MM.1S (cell line): ENCODE data around the gene OBSCN.

ENCODE experiments used
- DNase-seq: peaks from one replicate; pipeline ENCODE4 v3.0.0-alpha.2; 2015
- H2AFZ ChIP-seq: fragments of 300-600 bp; sonication (generic); 2 replicates; pipeline ENCODE4 v1.6.0; 2016; ENCODE audit warnings: antibody characterized with exemption, low read length
- H3F3A ChIP-seq: fragments of 300-600 bp; sonication (generic); 2 replicates; pipeline ENCODE4 v1.6.1; 2016; ENCODE audit warnings: mild to moderate bottlenecking, antibody characterized with exemption, low read length, moderate library complexity, mixed read lengths; ENCODE audit not compliant: insufficient read depth
- H3K27ac ChIP-seq: fragments of 300-600 bp; sonication (generic); 2 replicates; pipeline ENCODE4 v1.5.1; 2016; ENCODE audit warnings: mild to moderate bottlenecking, low read length
- H3K27me3 ChIP-seq: fragments of 300-600 bp; sonication (generic); replicated peaks from 2 replicates; pipeline ENCODE4 v1.6.0; 2016; ENCODE audit warnings: low read length; ENCODE audit not compliant: insufficient read depth
- H3K36me3 ChIP-seq: fragments of 300-600 bp; sonication (generic); replicated peaks from 2 replicates; pipeline ENCODE4 v1.6.1; 2016; ENCODE audit warnings: mild to moderate bottlenecking, low read length, mixed read lengths; ENCODE audit not compliant: insufficient read depth
- H3K4me1 ChIP-seq: fragments of 300-600 bp; sonication (generic); 2 replicates; pipeline ENCODE4 v1.6.1; 2016; ENCODE audit warnings: low read length, mixed read lengths
- H3K4me2 ChIP-seq: fragments of 300-600 bp; sonication (generic); 2 replicates; pipeline ENCODE4 v1.6.0; 2016; ENCODE audit warnings: low read depth, low read length
- H3K4me3 ChIP-seq: fragments of 300-600 bp; sonication (generic); 2 replicates; pipeline ENCODE4 v1.5.1; 2016; ENCODE audit warnings: low read length, mixed read lengths
- H3K79me2 ChIP-seq: fragments of 300-600 bp; sonication (generic); 2 replicates; pipeline ENCODE4 v1.6.1; 2016; ENCODE audit warnings: mixed run types, low read length, mixed read lengths
- H3K9ac ChIP-seq: fragments of 300-600 bp; sonication (generic); 2 replicates; pipeline ENCODE4 v1.6.1; 2016; ENCODE audit warnings: low read length, mixed read lengths
- H3K9me2 ChIP-seq: fragments of 300-600 bp; sonication (generic); replicated peaks from 2 replicates; pipeline ENCODE4 v1.6.1; 2016; ENCODE audit warnings: mild to moderate bottlenecking, low read length, mixed read lengths; ENCODE audit not compliant: insufficient read depth
- H3K9me3 ChIP-seq: fragments of 300-600 bp; sonication (generic); replicated peaks from 2 replicates; pipeline ENCODE4 v1.6.1; 2016; ENCODE audit warnings: mild to moderate bottlenecking, low read length, mixed read lengths; ENCODE audit not compliant: insufficient read depth
- H4K20me1 ChIP-seq: fragments of 300-600 bp; sonication (generic); 2 replicates; pipeline ENCODE4 v1.6.1; 2016; ENCODE audit warnings: mild to moderate bottlenecking, low read length, moderate library complexity, mixed read lengths; ENCODE audit not compliant: insufficient read depth
- EZH2 ChIP-seq: fragments of 300-600 bp; sonication (generic); optimal IDR thresholded peaks from 2 replicates; pipeline ENCODE3; 2017; ENCODE audit warnings: low read depth, mild to moderate bottlenecking, antibody characterized with exemption, low read length, mixed read lengths
- EZH2phosphoT487 ChIP-seq: fragments of 300-600 bp; sonication (generic); IDR thresholded peaks from 2 replicates; pipeline ENCODE4 v1.6.1; 2018; ENCODE audit warnings: antibody characterized with exemption, low read length
- TF ChIP-seq, protein P1 (sequence below): fragments of 300-600 bp; sonication (generic); IDR thresholded peaks from 2 replicates; pipeline ENCODE4 v1.5.1; 2016; ENCODE audit warnings: antibody characterized with exemption, low read length, mixed read lengths

Gene OBSCN

DNA sequence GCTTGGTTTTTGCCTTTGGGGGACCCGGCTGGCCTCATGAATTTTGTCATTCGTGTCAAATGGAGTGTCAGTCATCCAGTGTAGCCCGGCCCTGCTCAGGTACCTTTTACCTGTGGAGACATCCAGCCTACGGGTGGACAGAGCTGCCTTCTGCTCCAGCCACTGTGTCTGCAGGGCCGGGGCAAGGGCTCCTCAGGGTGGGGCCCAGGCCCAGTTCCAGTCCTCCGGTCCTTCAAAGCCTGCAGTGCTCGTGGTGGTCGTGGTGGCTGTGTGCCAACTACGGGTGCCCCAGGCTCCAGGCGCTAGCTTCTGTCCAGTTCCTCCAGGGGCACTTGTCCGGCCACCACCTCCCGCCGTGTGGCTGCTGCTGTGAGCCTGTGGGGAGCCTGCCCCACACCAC is 144.0 kb downstream of the OBSCN start:
- H3K79me2 ChIP-seq, result no peaks in the 10 kb centered on the region
- no peaks in the 10 kb centered on the region for H3K4me1 ChIP-seq
- H3F3A ChIP-seq, result no peaks in the 10 kb centered on the region
- no peak overlapping the region for H3K4me2 ChIP-seq
- H4K20me1 ChIP-seq, result no peaks in the 10 kb centered on the region
- no peaks in the 10 kb centered on the region for H3K36me3 ChIP-seq
- H2AFZ ChIP-seq, result no peak overlapping the region
- H3K27ac ChIP-seq, result no peak overlapping the region
- H3K9ac ChIP-seq, result no peak overlapping the region
- H3K27me3 ChIP-seq, result no peaks in the 10 kb centered on the region; the same call in 1 of the 2 replicates
- no peaks in the 10 kb centered on the region for H3K9me2 ChIP-seq
- DNase-seq, result no peak
- TF ChIP-seq, protein P1, sequence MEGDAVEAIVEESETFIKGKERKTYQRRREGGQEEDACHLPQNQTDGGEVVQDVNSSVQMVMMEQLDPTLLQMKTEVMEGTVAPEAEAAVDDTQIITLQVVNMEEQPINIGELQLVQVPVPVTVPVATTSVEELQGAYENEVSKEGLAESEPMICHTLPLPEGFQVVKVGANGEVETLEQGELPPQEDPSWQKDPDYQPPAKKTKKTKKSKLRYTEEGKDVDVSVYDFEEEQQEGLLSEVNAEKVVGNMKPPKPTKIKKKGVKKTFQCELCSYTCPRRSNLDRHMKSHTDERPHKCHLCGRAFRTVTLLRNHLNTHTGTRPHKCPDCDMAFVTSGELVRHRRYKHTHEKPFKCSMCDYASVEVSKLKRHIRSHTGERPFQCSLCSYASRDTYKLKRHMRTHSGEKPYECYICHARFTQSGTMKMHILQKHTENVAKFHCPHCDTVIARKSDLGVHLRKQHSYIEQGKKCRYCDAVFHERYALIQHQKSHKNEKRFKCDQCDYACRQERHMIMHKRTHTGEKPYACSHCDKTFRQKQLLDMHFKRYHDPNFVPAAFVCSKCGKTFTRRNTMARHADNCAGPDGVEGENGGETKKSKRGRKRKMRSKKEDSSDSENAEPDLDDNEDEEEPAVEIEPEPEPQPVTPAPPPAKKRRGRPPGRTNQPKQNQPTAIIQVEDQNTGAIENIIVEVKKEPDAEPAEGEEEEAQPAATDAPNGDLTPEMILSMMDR, result no peak
- TF ChIP-seq EZH2phosphoT487 (no peak), EZH2 (no peak)
- no peak overlapping the region for H3K4me3 ChIP-seq
- H3K9me3 ChIP-seq, result no peaks in the 10 kb centered on the region

DNA sequence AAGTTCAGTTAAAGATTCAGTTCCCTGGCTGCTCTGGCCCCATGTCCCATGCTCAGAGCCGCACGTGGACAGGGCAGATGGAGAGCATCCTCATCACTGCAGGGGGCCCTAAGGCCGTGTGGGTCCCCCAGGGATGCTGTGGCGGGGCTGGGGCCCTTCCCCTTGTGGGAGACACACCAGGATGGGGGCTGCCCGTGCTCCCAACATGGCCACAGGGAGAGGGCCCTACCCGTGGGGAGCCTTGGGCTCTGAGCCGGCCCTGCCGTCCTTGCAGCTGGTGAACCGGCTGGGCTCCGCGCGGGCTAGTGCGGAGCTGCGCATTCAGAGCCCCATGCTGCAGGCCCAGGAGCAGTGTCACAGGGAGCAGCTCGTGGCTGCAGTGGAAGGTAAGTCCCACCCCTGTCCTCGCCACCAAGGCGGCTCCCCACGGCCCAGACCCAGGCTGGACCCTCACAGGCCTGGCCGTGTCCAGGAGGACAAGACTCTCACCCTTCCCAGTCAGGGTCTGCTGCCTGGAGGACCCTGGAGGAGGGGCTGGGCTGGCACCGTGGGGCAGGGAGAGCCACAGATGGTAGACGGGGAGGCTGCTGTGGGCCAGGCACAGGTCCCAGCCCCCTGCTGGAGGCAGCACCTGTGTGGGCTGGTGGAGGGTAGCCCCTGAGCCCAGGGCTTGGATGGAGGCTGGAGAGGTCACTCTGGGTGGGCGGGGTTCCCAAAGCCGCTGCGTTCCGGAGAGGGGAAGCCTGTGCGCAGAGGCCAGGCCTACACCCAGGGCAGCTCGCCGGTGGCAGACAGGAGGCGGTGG is 145.0 kb downstream of the OBSCN start:
- H3K9ac ChIP-seq, result no peak overlapping the region
- no peaks in the 10 kb centered on the region for H3K4me1 ChIP-seq
- H3K9me2 ChIP-seq, result no peaks in the 10 kb centered on the region
- H3K27ac ChIP-seq, result no peak overlapping the region
- H3K9me3 ChIP-seq, result no peaks in the 10 kb centered on the region
- TF ChIP-seq EZH2, result no peak
- no peak for TF ChIP-seq EZH2phosphoT487
- TF ChIP-seq, protein P1, result no peak
- no peak for DNase-seq
- H3K4me3 ChIP-seq, result no peak overlapping the region
- H2AFZ ChIP-seq, result no peak overlapping the region
- no peaks in the 10 kb centered on the region for H3F3A ChIP-seq
- no peak overlapping the region for H3K4me2 ChIP-seq
- no peaks in the 10 kb centered on the region; the same call in 1 of the 2 replicates for H3K27me3 ChIP-seq
- H3K79me2 ChIP-seq, result no peaks in the 10 kb centered on the region
- H3K36me3 ChIP-seq, result no peaks in the 10 kb centered on the region
- no peaks in the 10 kb centered on the region for H4K20me1 ChIP-seq

GRCh38 chr1:228353601-228354371 is 145.9 kb downstream of the OBSCN start:
- DNase-seq, result no peak
- Histone ChIP-seq H3K79me2 (no peaks in the 10 kb centered on the region), H3K27me3 (no peaks in the 10 kb centered on the region; the same call in 1 of the 2 replicates), H3K4me2 (no peak overlapping the region), H4K20me1 (no peaks in the 10 kb centered on the region), H3K9ac (no peak overlapping the region), H3F3A (no peaks in the 10 kb centered on the region), H3K27ac (no peak overlapping the region), H3K4me1 (no peaks in the 10 kb centered on the region), H3K4me3 (no peak overlapping the region), H3K9me3 (no peaks in the 10 kb centered on the region), H2AFZ (no peak overlapping the region), H3K9me2 (no peaks in the 10 kb centered on the region), H3K36me3 (no peaks in the 10 kb centered on the region)
- TF ChIP-seq EZH2phosphoT487 (no peak), EZH2 (no peak)
- TF ChIP-seq, protein P1, result no peak
